Breast epithelium (tissue), 4 donors: ENCODE results near the gene ZNF367. TPM values are rescaled to one million over a fixed set of nuclear protein-coding genes. Genes with fewer than 3 reads are reported as not detected.

Experiments
- DNase-seq, 2 donors: peaks; one replicate each; pipeline ENCODE4 v3.0.0-alpha.2; 2019; ENCODE audit warnings: low spot score in 2 of 2
- H3K27ac ChIP-seq, 2 donors: fragments of 200-600 bp; sonication (generic) in 1 of 2; one replicate each; pipeline ENCODE4 v1.5.1; 2016 to 2019; ENCODE audit warnings: mild to moderate bottlenecking in 1 of 2
- H3K27me3 ChIP-seq, 2 donors: fragments of 200-600 bp; sonication (generic) in 1 of 2; one replicate each; pipeline versions ENCODE4 v1.5.1 to v1.6.0; 2017 to 2019; ENCODE audit warnings: control low read depth in 1 of 2, mild to moderate bottlenecking in 1 of 2
- H3K36me3 ChIP-seq: fragments of 200-600 bp; one replicate; pipeline ENCODE4 v1.5.1; 2019
- H3K4me1 ChIP-seq, 2 donors: fragments of 200-600 bp; sonication (generic); one replicate each; pipeline ENCODE4 v1.5.1; 2016 to 2019; ENCODE audit warnings: control low read depth in 1 of 2
- H3K4me3 ChIP-seq, 3 donors: fragments of 200-600 bp; sonication (generic); 1 replicate in 2 of 3; 2 replicates in 1 of 3; pipeline ENCODE4 v1.5.1; 2016 to 2019; ENCODE audit warnings: mild to moderate bottlenecking in 3 of 3, moderate library complexity in 2 of 3
- H3K9me3 ChIP-seq, 2 donors: fragments of 200-600 bp; sonication (generic) in 1 of 2; one replicate each; pipeline ENCODE4 v1.5.1; 2016 to 2019; ENCODE audit warnings: control low read depth in 1 of 2
- CTCF ChIP-seq, 3 donors: fragments of 450-650 bp; IDR thresholded peaks; one replicate each; pipeline ENCODE4 v1.5.1; 2016 to 2017; ENCODE audit warnings: antibody characterized with exemption in 3 of 3, mild to moderate bottlenecking in 3 of 3, moderate library complexity in 3 of 3
- POLR2A ChIP-seq: fragments of 450-650 bp; IDR thresholded peaks from one replicate; pipeline ENCODE4 v1.6.1; 2016; ENCODE audit warnings: antibody characterized with exemption, mild to moderate bottlenecking, moderate library complexity
- POLR2AphosphoS5 ChIP-seq, 3 donors: sonication (generic); formaldehyde crosslinking; IDR thresholded peaks; one replicate each; pipeline ENCODE4 v1.6.1; 2017; ENCODE audit warnings: antibody characterized with exemption in 3 of 3
- intact Hi-C: fragments of 100-400 bp; cut with DNase I; formaldehyde crosslinking; loops from one replicate; pipeline ENCODE4 v1.15.1; 2023; ENCODE audit warnings: low total_unique reads
- total RNA-seq, 3 donors: library from RNA; depleted of rRNA; stranded (reverse); fragments of >200 nt; gene quantifications; one replicate each; pipeline ENCODE4 v1.1.0, GENCODE V29; 2016

Gene ZNF367
- total RNA-seq, 3 donors from 2014 or later: 0.98 to 1.8 (median 1.2) TPM

GRCh38 chr9:96398582-96399324 is 19.4 kb downstream of the ZNF367 start:
- no peak for DNase-seq
- Histone ChIP-seq H3K27ac (no peak overlapping the region), H3K27me3 (no peaks in the 10 kb centered on the region), H3K9me3 (no peaks in the 10 kb centered on the region), H3K4me1 (no peaks in the 10 kb centered on the region), H3K4me3 (no peak overlapping the region), H3K36me3 (no peaks in the 10 kb centered on the region)
- TF ChIP-seq POLR2A: no peak
- no peak for TF ChIP-seq CTCF (IDR thresholded peaks at IDR 0.05)
- no peak for TF ChIP-seq POLR2AphosphoS5 (IDR thresholded peaks at IDR 0.05)
- intact Hi-C loops: loop anchor here (1.0 kb wide), 1 partner anchor 9 kb away; no protein-coding TSS in a partner anchor

GRCh38 chr9:96395964-96396363 is 22.2 kb downstream of the ZNF367 start:
- Histone ChIP-seq H3K9me3 (no peaks in the 10 kb centered on the region), H3K36me3 (no peaks in the 10 kb centered on the region), H3K4me1 (no peaks in the 10 kb centered on the region), H3K27me3 (no peaks in the 10 kb centered on the region), H3K27ac (no peak overlapping the region), H3K4me3 (no peak overlapping the region)
- no peak for TF ChIP-seq POLR2A
- TF ChIP-seq POLR2AphosphoS5 (IDR thresholded peaks at IDR 0.05): no peak
- no peak for TF ChIP-seq CTCF (IDR thresholded peaks at IDR 0.05)
- peak in 1 of 2 donors; percentile 4 for DNase-seq
- intact Hi-C loops: no loop called here

DNA sequence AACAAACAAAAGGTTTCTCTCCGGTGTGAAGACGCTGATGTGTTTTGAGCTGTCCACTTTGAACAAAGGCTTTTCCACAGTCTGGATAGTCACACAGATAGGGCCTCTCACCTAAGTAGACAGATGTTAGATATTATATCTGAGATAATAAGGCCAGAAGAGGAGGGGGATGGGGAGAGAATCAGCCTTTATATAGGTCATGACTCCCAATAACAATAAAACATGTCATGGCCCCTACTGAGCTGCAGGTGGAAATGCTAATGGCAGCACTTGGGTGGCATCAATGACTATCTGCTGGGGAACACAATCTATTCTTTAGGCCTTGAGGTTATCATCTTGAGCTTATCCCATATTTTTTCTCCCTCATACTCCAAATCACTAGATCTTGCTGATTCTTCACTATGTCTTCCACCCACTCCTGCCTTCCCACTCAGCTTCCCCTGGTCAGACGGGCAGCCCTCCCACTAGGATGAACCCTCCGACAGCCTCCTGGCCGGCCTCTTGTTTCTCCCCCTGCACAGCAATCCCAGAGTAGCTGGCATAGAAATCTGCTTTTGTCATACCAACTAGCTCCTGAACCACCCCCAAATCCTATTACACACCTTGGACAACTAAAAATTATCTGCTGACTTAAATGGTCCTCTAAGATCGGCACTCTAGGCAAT is 23.2 kb downstream of the ZNF367 start:
- no peaks in the 10 kb centered on the region for H3K9me3 ChIP-seq
- no peaks in the 10 kb centered on the region for H3K36me3 ChIP-seq
- DNase-seq: no peak
- no peak overlapping the region for H3K27ac ChIP-seq
- no peaks in the 10 kb centered on the region for H3K4me1 ChIP-seq
- no peak overlapping the region for H3K4me3 ChIP-seq
- no peaks in the 10 kb centered on the region for H3K27me3 ChIP-seq
- TF ChIP-seq POLR2AphosphoS5 (IDR thresholded peaks at IDR 0.05): no peak
- no peak for TF ChIP-seq POLR2A
- no peak for TF ChIP-seq CTCF (IDR thresholded peaks at IDR 0.05)
- intact Hi-C loops: no loop called here

- intact Hi-C loops: no loop called here
- H3K4me3 ChIP-seq: no peak overlapping the region
Observed at GRCh38 chr9:96392263-96392662, 25.9 kb downstream of the ZNF367 start.

More at GRCh38 chr9:96392263-96392662, 25.9 kb downstream of the ZNF367 start:
- no peaks in the 10 kb centered on the region for H3K36me3 ChIP-seq
- no peak for TF ChIP-seq POLR2A
- no peak for TF ChIP-seq CTCF (IDR thresholded peaks at IDR 0.05)
- TF ChIP-seq POLR2AphosphoS5 (IDR thresholded peaks at IDR 0.05): no peak
- H3K27ac ChIP-seq: no peak overlapping the region
- peak in 1 of 2 donors; percentile 12 for DNase-seq
- no peaks in the 10 kb centered on the region for H3K27me3 ChIP-seq
- H3K9me3 ChIP-seq: no peaks in the 10 kb centered on the region
- H3K4me1 ChIP-seq: no peaks in the 10 kb centered on the region
